Measurements from ENCODE around the gene WNT11.

WNT11 gene

GRCh38 chr11:76151556-76152085, 54.7 kb downstream of the WNT11 start:
- no peak for DNase-seq

- no peak for DNase-seq
Observed at GRCh38 chr11:76150141-76150540, 56.2 kb downstream of the WNT11 start.

- DNase-seq, result no peak
Observed at GRCh38 chr11:76149713-76150112, 56.6 kb downstream of the WNT11 start.

GRCh38 chr11:76148941-76149613, 57.2 kb downstream of the WNT11 start:
- DNase-seq, result no peak

- DNase-seq, result no peak
Observed at GRCh38 chr11:76148231-76148630, 58.1 kb downstream of the WNT11 start.

- no peak for DNase-seq
Observed at GRCh38 chr11:76147106-76147740, 59.1 kb downstream of the WNT11 start.

- no peak for DNase-seq
Observed at GRCh38 chr11:76143274-76143673, 63.0 kb downstream of the WNT11 start.

- DNase-seq, result no peak
Observed at GRCh38 chr11:76141901-76142588, 64.3 kb downstream of the WNT11 start.

GRCh38 chr11:76140912-76141574, 65.3 kb downstream of the WNT11 start:
- DNase-seq, result no peak

GRCh38 chr11:76139314-76139713, 67.0 kb downstream of the WNT11 start:
- no peak for DNase-seq
